ENCODE measurements around the gene OSBPL10. TPM values are rescaled to one million over a fixed set of nuclear protein-coding genes. Genes with fewer than 3 reads are reported as not detected.

The OSBPL10 gene
- total and polyA plus RNA-seq, 2 of the 8 experiments (the other 6 are each of a cell fraction or from before 2014, with no cell fraction given), result 26.2 to 86.7 TPM

DNA sequence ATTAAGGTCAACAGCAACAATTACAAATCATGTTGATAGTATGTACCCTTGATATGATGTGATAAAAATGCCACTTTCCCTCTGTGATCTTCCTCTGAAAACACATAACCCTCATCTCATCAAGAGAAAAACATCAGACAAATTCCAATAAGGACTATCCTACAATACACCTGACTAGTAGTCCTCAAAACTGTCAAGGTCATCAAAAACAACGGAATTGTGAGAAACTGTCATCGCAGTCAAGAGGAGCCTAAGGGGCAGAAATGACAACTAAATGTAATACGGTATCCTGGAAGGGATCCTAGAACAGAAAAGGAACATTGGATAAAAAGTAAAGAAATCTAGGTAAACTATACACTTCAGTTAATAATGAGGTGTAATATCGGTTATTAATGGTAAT, 59.2 kb downstream of the OSBPL10 start:
- Histone ChIP-seq H4K20me1 (replicated peaks in 1 of 2; ENCODE audit: control insufficient read depth in 1 of 2, insufficient read depth in 2 of 2, low read length in 2 of 2) (no peaks in the 10 kb centered on the region), H2AFZ (ENCODE audit: low read length) (no peak overlapping the region), H3K4ac (replicated peaks; ENCODE audit: insufficient read length, low read depth, low read length) (no peak overlapping the region), H2BK15ac (ENCODE audit: low read length) (no peak overlapping the region), H3K56ac (replicated peaks; ENCODE audit: insufficient read length, low read depth, low read length) (no peak overlapping the region), H2BK20ac (ENCODE audit: low read length) (no peak overlapping the region), H3K27ac (ENCODE audit: low read depth, low read length) (no peak overlapping the region), H3K23ac (ENCODE audit: insufficient read length) (no peak overlapping the region), H3K27me3 (replicated peaks in 1 of 4; ENCODE audit: control insufficient read depth in 3 of 4, extremely low read depth in 1 of 4, insufficient read depth in 3 of 4, low read length in 3 of 4) (no peaks in the 10 kb centered on the region), H4K91ac (replicated peaks; ENCODE audit: insufficient read length, low read length) (no peak overlapping the region), H3K4me1 (replicated peaks in 1 of 4; ENCODE audit: control insufficient read depth in 3 of 4, insufficient read depth in 4 of 4, low read length in 3 of 4) (peaks cover 2 to 24% (median 12%) of the 10 kb centered on the region in 4 experiments), H3K79me2 (ENCODE audit: control insufficient read depth in 1 of 2, insufficient read depth in 2 of 2, low read length in 2 of 2) (peaks cover 6 to 83% of the 10 kb centered on the region in 2 experiments), H3K14ac (ENCODE audit: insufficient read length) (no peak overlapping the region), H2BK5ac (ENCODE audit: low read depth, low read length) (no peak overlapping the region), H3K36me3 (ENCODE audit: control insufficient read depth in 2 of 4, insufficient read depth in 4 of 4, low read length in 3 of 4) (peaks cover 0 to 8% (median 3%) of the 10 kb centered on the region in 4 experiments; a peak in 2 of 8 replicates), H4K8ac (ENCODE audit: extremely low read depth, insufficient read depth, low read length) (no peak overlapping the region), H3K79me1 (ENCODE audit: low read depth, low read length) (peaks cover 8% of the 10 kb centered on the region), H3K4me3 (ENCODE audit: extremely low read depth in 1 of 4, insufficient read depth in 2 of 4, low read depth in 3 of 4, low read length in 4 of 4) (no peak overlapping the region), H2AK5ac (ENCODE audit: low read depth, low read length) (no peak overlapping the region), H3K18ac (ENCODE audit: extremely low read depth, low read length) (no peak overlapping the region), H3K9me3 (ENCODE audit: insufficient read depth in 2 of 2, low read depth in 1 of 2, low read length in 1 of 2) (peaks cover 7 to 8% of the 10 kb centered on the region in 2 experiments), H4K5ac (ENCODE audit: insufficient read length, low read depth, low read length) (no peak overlapping the region), H3K4me2 (ENCODE audit: insufficient read depth in 1 of 2, low read depth in 2 of 2, low read length in 2 of 2) (no peak overlapping the region), H3K9ac (replicated peaks in 1 of 4; ENCODE audit: extremely low read depth in 1 of 4, low read depth in 3 of 4, low read length in 3 of 4) (no peak overlapping the region), H3K23me2 (ENCODE audit: low read depth, low read length) (no peaks in the 10 kb centered on the region; the same call in 1 of the 2 replicates), H2BK12ac (ENCODE audit: low read depth, low read length) (no peak overlapping the region), H2BK120ac (replicated peaks; ENCODE audit: low read depth, low read length) (no peak overlapping the region)
- FAIRE-seq, result no peak
- no peak for TF ChIP-seq BCL11A (IDR thresholded peaks at IDR 0.05; ENCODE audit: low read depth in 2 of 2, low read length in 2 of 2)
- no peak for TF ChIP-seq EP300 (IDR thresholded peaks at IDR 0.05; ENCODE audit: borderline replicate concordance in 1 of 2, low read depth in 2 of 2, low read length in 2 of 2)
- TF ChIP-seq GTF2F1 (IDR thresholded peaks at IDR 0.05; ENCODE audit: borderline replicate concordance, low read depth, low read length), result no peak
- TF ChIP-seq CBX5 (IDR thresholded peaks at IDR 0.05; ENCODE audit: low read depth, low read length), result no peak
- TF ChIP-seq NANOG (IDR thresholded peaks at IDR 0.05; ENCODE audit: insufficient read depth, low read depth, low read length, poor library complexity, severe bottlenecking), result no peak
- no peak for TF ChIP-seq RXRA (IDR thresholded peaks at IDR 0.05; ENCODE audit: insufficient read depth, low read depth, low read length)
- TF ChIP-seq MAFK (IDR thresholded peaks at IDR 0.05; ENCODE audit: low read depth, low read length), result no peak
- no peak for TF ChIP-seq TEAD4 (IDR thresholded peaks at IDR 0.05; ENCODE audit: low read depth, low read length)
- TF ChIP-seq POU5F1 (IDR thresholded peaks at IDR 0.05; ENCODE audit: low read depth, low read length), result no peak
- no peak for TF ChIP-seq ZNF274 (IDR thresholded peaks at IDR 0.05; ENCODE audit: borderline replicate concordance, extremely low read depth, low read length)
- no peak for TF ChIP-seq SIX5 (IDR thresholded peaks at IDR 0.05; ENCODE audit: low read depth, low read length)
- DNase-seq (ENCODE audit: low read depth in 1 of 2, low spot score in 2 of 2), result no peak
- POLR2A ChIA-PET (ENCODE audit: partially characterized antibody), result no interaction called here
- WGBS, 2 experiments (ENCODE audit: extremely low coverage in 1 of 2, insufficient coverage in 1 of 2, insufficient read length in 1 of 2, insufficient replicate concordance in 2 of 2, low coverage in 1 of 2, low lambda C conversion rate in 2 of 2, missing lambda C conversion rate in 1 of 2), result 71% methylated on average over 4 of the region's 4 CpGs; no CpG with 5 or more reads in 1 of the 2 experiments
- CTCF ChIA-PET (ENCODE audit: partially characterized antibody), result no interaction called here
